Stimulated activated CD8-positive, alpha-beta memory T cell treated with anti-CD3 and anti-CD28 coated beads, Interleukin-4, amount 100 ng/mL, for 1 hour (primary cell): Measurements from ENCODE around the gene MRO.

Experiments
- DNase-seq, 2 donors: peaks; one replicate each; pipeline ENCODE4 v3.0.0-alpha.2; 2020; ENCODE audit warnings: low read depth in 2 of 2, low spot score in 1 of 2

Gene MRO

GRCh38 chr18:50748243-50749229 is 71.3 kb downstream of the MRO start:
- DNase-seq, result no peak

- no peak for DNase-seq
Observed at GRCh38 chr18:50747849-50748242, 72.0 kb downstream of the MRO start.

GRCh38 chr18:50745945-50746344 is 73.9 kb downstream of the MRO start:
- no peak for DNase-seq
